ENCODE data around the gene F10. TPM values are rescaled to one million over a fixed set of nuclear protein-coding genes. Genes with fewer than 3 reads are reported as not detected.

Gene F10
- total and polyA plus RNA-seq, 2 of the 13 experiments (the other 11 are each of a cell fraction or from before 2014, with no cell fraction given) = 58.4 to 237 TPM

- TF ChIP-seq FOXK1 (CRISPR knock-in tag; IDR thresholded peaks at IDR 0.05; ENCODE audit: borderline replicate concordance, low read depth) (peak; percentile 22; the same call in 1 of the 2 replicates), ZNF503 (CRISPR knock-in tag; IDR thresholded peaks at IDR 0.05) (no peak), HNRNPUL1 (IDR thresholded peaks at IDR 0.05; ENCODE audit: low read depth, low read length) (no peak), ZNF501 (CRISPR knock-in tag; IDR thresholded peaks at IDR 0.05) (no peak), ZNF878 (CRISPR knock-in tag; IDR thresholded peaks at IDR 0.05) (no peak), TGIF2 (CRISPR knock-in tag; IDR thresholded peaks at IDR 0.05) (0 out of 2 replicates have a peak, but pooled peaks have one; percentile 63), CSRNP1 (CRISPR knock-in tag; IDR thresholded peaks at IDR 0.05) (no peak), GTF3A (CRISPR knock-in tag; conservative IDR thresholded peaks at IDR 0.05) (no peak), DMTF1 (CRISPR knock-in tag; IDR thresholded peaks at IDR 0.05) (no peak), ESRRA (CRISPR knock-in tag; IDR thresholded peaks at IDR 0.05; ENCODE audit: low read depth) (no peak), ZNF891 (CRISPR knock-in tag; IDR thresholded peaks at IDR 0.05) (no peak), NR0B2 (CRISPR knock-in tag; IDR thresholded peaks at IDR 0.05) (no peak), ZNF383 (CRISPR knock-in tag; IDR thresholded peaks at IDR 0.05; ENCODE audit: borderline replicate concordance) (no peak), PPARG (CRISPR knock-in tag; conservative IDR thresholded peaks at IDR 0.05) (peak; percentile 33; the same call in 1 of the 2 replicates), ZKSCAN8 (CRISPR knock-in tag; IDR thresholded peaks at IDR 0.05; ENCODE audit: borderline replicate concordance) (no peak), SOX13 (IDR thresholded peaks at IDR 0.05) (no peak), SOX13 (CRISPR knock-in tag; conservative IDR thresholded peaks at IDR 0.05 in 1 of 2, IDR thresholded peaks at IDR 0.05 in 1 of 2) (peak in 1 of 2 experiments; percentile 46; a peak in 2 of 4 replicates), ARNTL (CRISPR knock-in tag; IDR thresholded peaks at IDR 0.05) (peak; percentile 79), ZNF124 (CRISPR knock-in tag; IDR thresholded peaks at IDR 0.05) (no peak), SKI (IDR thresholded peaks at IDR 0.05; ENCODE audit: partially characterized antibody) (no peak), MATR3 (CRISPR knock-in tag; IDR thresholded peaks at IDR 0.05) (no peak)
Observed at GRCh38 chr13:113153810-113154748, 31.5 kb downstream of the F10 start (continued).
